Measurements from ENCODE around the gene ERFL.
"Not testable (repeated sequence)": the region's sequence is repeated elsewhere in the genome, so short reads cannot be mapped to it uniquely, and the experiment has no call there.

Gene ERFL

DNA sequence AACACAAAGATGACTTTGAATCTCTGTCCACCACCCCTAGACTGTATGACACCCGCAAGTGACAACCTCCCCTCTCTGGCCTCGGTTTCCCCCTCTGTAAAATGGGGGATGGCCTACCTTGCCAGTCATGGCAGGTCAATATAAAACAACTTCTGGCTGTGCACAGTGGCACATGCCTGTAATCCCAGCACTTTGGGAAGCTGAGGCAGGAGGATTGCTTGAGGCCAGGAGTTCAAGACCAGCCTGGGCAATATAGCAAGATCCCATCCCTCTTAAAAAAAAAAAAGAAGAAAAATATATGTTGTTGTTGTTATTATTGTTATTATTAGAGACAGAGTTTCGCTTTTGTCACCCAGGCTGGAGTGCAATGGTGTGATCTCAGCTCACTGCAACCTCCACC lies 52.3 kb downstream of the ERFL start:
- not testable (repeated sequence) for DNase-seq

DNA sequence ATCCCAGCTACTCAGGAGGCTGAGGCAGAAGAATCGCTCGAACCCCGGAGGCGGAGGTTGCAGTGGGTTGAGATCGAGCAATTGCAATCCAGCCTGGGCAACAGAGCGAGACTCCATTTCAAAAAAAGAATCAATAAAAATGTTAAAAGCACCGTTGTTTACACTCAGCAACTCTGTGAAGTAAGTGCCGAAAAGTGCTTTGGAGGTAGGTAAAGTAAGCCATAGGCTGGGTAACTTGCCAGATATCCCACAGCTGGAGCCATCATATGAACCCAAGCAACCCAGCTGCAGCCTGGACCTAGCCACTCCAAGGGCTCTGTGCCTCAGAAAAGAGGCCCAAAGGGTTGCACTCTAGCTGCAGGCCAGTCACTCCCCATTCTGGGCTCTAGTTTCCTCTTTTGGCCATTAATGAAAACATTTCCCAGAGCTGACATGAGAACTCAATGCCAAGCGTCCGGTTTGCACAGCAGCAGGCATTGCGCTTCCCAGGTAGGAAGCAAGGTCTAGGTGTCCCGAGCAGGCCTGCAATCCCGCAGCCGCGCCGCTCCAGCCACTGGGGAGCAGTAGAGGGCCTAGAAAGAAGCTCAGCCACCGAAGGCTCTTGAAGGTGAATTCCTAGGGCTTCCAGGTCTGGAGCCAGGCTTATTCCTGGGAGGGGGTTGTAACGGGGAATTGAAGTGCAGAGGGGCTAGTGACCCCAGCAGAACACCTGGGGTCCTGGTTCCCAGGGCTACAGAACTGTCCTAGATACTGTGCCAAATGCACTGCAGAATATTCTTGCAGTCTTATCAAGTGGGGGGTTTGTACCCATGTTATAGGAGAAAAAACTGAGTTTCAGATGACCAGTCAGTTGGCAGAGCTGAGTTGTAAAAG lies 55.2 kb downstream of the ERFL start:
- DNase-seq, result peak; percentile 79 to 82

DNA sequence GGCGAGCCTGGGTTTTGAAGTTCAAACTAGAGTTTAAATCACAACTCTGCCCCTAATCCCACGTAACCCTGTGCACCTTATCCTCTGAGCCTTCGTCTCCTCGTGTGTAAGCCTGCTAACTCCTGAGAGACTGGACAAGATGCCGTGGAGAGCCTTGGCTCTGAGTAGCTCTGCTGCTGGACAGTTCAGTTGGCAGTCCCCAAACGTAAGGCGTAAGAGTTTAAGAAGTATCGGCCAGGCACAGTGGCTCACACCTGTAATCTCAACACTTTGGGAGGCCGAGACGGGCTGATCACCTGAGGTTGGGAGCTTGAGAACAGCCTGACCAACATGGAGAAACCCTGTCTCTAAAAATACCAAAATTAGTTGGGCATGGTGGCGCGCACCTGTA lies 55.9 kb downstream of the ERFL start:
- DNase-seq, result no peak

DNA sequence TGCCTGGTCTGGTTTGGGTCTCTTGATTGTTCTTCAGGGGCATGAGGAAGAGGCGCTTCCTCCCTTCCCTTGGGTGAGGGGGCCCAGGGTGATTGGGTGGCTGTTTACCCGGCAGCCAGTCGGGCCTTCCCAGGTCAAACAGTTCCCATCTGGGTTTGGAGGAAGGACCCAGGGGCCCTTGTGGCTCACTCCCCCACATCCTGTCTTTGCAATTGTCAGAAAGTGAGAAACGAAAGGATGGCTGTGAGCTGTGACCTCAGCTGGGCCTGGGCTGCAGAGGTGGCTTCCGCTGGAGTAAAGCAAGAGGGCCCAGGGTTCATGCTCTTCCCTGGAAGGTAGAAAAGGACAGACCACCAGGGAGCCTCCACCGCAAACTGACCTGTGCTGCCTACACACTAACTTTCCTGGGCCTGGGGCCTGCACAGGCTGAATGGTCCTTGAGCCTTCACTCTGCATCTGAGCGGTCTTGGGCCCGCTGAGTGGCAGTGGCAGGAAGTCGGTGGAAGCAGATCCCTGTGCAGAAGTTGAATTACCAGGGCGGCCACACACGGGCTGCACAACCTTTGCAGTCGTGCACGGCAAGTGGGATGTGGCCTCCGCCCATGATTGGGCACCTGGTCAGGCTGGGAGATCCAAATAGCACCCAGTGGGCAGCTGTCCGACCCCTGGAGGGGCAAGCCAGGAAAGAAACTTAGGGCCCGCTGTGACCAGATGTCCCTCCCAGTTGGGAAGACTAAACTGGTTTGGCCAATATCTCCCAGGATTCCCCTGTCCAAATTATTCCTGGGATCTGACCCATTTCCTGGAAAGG lies 56.5 kb downstream of the ERFL start:
- no peak for DNase-seq

DNA sequence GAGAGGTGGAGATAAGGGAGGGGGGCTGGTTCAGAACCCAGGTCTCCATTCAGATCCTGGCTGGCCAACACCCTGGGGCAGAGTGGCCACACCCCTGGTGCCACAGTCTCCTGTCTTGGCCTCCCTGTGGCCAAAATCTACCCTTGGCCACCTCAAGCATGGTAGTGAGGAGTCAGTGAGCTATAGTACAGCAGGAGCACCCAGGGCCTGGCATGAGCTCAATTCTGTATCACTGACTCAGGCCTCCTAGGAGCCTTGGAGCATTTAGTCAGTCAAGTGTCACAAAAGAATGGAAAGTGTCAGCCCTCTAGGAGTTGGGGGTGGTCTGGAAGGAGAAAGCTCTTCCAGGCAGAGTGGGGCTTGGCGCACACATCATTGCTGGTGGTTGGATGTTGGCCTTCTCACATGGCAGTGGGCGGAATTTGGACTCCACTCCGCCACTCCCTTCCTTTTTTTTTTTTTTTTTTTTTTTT lies 57.8 kb downstream of the ERFL start:
- no peak for DNase-seq

DNA sequence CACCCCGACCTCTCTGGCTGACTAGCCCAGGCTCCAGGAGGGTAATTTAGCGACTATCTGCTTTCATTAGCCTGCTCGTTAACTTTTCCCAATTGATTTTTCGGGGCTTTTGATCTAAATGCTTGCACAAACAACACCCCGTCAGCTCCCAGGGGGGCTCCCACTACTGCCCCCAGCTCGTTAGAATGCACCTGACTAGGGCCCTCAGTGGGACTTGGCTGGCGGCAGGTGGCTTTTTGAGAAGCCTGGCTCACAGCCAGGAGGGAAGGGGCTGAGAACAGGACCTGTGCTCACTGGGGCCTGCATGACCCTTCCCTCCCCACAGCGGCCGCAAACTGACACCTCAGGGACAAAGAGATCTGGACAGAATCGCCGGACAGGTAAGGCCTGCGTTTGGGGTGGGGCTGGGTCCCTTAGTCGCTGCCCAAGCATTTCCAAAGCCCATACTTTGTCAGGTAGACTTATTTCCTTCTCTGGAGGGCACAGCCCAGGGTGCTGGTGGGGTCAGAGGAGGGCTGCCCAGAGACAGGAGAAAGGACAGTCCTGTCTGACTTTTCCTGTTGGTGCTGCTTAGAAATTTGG lies 58.8 kb downstream of the ERFL start:
- no peak for DNase-seq

DNA sequence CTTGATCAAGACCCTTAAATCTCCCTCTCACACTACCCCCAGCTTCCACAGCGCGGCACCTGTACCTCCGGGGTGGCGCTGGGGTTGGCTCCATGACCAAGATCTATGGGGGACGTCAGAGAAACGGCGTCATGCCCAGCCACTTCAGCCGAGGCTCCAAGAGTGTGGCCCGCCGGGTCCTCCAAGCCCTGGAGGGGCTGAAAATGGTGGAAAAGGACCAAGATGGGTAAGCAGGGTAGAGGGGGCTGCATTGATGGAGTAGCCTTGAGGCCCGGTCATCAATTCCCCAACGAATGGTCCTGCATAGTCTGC lies 59.3 kb downstream of the ERFL start:
- DNase-seq, result no peak

DNA sequence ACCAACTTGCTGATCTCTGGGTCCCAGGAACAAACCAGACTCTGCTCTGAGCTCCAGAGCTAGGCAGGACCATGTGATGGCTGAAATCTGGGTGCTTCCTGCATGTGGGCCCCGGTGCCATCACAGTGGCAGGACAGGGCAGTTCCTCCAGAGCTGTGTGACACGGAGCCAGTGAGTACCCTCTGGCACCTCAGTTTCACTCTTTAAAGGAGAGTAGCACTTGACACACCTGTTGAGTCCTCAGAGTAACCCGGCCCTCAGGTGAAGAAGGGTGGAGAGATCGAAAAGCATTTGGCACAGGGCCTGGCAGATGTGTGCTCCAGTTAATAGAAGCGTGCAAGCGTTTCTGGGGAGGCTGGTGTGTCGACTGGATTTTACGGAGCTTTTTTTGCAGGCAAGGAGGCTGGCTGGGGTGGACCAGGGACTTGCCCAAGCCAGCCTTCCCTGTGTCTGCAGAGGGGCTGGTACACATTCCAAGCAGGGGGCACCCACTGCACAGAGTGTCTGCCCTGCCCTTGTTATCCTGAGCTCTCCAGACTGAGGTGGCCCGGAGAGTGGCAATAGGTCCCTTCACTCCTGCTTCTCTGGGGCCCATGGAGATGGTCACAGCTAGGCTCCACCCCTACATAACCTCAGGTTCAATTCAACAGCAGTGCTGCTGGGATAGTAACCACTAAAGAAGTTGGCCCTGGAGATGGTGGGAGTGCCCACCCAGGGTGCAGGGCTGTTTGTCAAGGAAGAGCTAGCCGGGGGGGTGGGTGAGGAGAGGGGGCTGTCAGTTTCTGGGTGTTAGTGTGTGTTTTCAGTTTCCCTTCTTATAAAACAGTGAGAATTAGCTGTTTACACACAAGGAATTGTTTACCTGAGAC lies 59.9 kb downstream of the ERFL start:
- no peak for DNase-seq

DNA sequence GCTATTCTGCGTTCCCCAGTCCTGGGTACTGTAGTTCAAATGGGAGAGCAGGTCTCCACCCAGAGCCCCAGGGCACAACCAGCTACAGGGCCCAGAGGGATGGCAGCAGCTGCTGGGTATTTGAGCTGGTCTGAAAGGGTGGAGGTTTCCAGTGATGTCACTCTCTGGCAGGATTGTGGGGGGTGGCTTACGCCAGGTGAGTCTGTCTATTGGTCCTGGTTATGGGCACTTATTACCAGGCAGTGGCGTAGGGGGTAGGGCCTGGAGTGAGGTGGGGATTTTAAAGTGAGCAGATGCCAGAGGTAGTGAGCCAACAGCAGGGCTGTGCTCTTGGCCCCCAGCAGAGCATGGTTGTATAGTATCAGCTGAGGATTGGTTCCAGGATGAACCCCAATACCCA lies 62.0 kb downstream of the ERFL start:
- no peak for DNase-seq

DNA sequence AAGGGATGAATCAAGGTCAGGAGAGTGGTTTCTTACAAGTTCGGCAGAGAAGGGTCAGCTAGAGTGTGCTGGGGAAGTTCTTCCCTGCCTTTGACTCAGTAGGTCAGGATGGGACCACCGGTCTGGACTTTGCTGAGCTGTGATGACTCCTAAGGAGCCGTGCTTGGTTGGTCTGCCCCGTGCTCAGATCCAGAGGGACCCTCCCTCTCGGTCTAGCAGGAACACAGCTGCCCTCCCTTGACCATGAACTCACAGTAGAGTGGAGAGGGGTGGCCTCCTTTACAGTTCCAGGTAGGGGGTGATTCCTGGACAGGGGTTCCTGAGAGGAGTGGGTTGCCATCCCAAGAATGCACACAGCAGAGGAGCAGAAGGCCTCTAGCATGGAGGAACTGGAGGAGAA lies 63.9 kb downstream of the ERFL start:
- no peak for DNase-seq

DNA sequence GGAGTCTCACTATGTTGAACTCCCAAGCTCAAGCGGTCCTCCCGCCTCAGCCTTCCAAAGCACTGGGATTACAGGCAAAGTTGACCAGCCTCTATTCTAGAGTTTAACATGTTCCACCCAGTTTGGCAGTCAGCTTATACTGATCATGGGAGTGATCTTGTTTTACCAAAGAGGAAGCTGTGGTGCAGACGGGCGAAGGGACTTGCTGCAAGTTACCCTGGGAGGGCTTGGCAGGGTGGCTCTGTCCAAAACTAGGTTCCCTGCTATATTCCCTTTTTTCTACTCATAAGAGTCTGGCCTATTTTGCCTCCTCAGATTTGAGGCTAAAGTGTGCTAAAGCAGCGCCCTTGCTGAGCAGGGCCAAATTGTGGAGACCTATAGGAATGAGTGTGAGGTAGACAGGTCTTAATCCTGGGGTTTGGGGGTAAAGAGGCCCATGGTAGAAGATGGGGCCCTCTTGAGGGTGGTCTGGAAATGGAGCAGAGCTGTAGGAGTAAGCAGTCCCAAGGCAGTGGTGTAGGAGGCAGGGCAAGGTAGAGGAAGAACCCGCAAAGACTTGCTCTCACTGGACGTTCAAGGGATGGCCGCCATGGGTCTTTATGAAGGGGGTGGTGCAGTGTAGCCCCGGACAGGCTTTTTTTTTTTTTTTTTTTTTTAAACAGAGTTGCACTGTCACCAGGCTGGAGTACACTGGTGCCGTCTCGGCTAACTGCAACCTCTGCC lies 64.9 kb downstream of the ERFL start:
- no peak for DNase-seq

DNA sequence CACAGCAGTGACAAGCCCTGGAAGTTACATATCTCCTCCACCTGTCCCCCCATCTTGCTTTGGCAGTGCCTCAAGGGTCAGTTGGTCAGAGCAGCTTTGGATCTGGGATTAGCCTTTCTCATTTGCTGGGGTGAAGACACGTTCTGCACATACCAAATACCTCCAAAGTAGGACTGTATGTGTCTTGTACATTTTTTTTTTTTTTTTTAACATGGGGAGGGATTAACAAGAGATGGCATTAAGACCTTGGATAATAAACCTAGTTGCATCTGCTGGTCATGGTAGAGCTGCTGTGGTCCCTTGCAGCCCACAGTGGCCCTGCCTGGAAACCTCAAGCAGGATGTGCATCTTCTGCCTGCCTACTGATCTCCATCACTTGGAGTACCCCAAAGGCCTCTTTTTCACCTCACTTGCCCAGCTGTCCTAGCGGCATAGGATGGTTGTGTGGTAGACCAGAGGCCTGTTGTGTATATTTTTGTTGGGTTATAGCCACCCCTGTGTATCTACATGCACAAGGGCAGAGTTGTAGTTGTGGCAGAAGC lies 65.7 kb downstream of the ERFL start:
- no peak for DNase-seq

DNA sequence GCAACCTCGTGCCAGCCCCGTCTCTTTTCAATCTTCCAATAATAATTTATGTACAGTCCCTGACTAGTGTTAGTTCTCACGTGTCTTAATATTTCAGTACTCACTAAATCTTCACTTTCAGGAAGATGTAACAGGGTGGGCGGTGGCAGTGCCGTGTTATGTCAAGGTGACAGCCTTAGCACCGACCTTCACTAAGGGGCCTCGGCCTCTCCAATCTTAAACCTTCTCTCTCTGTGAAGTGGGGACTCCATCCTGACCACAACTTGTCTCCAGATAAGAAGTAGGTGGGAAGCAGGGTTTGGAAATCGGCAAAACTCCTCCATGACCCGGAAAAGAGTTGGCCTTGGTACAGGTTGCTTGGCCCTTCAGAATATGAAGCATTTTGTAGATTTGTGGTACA lies 66.4 kb downstream of the ERFL start:
- no peak for DNase-seq

DNA sequence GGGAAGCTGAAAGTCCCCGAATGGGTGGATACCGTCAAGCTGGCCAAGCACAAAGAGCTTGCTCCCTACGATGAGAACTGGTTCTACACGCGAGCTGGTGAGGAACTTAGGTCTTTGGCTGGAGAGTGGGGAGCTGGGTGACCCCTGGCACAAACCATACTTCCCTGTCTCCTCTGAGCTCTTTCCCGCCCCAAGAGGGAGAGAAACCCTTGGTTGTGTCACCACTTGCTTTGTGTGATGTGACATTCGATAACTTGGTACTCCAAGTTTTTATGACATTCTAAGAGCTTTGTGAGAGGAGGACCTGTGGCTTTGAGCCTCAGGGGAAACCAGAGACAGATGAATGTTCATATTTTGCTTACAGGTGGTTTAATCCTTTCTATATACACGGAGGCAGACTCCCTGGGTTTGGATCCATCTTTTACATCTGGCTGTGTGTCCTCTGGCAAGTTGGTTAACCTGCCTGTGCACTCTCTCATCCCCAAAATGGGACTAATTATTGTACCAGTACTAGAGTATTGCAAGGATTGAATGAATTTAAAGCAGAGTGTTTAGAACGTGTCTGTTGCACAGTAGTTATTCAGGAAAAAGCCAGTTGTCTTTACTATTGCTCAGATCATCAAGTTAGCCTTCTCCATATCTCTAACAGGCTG lies 67.0 kb downstream of the ERFL start:
- no peak for DNase-seq

DNA sequence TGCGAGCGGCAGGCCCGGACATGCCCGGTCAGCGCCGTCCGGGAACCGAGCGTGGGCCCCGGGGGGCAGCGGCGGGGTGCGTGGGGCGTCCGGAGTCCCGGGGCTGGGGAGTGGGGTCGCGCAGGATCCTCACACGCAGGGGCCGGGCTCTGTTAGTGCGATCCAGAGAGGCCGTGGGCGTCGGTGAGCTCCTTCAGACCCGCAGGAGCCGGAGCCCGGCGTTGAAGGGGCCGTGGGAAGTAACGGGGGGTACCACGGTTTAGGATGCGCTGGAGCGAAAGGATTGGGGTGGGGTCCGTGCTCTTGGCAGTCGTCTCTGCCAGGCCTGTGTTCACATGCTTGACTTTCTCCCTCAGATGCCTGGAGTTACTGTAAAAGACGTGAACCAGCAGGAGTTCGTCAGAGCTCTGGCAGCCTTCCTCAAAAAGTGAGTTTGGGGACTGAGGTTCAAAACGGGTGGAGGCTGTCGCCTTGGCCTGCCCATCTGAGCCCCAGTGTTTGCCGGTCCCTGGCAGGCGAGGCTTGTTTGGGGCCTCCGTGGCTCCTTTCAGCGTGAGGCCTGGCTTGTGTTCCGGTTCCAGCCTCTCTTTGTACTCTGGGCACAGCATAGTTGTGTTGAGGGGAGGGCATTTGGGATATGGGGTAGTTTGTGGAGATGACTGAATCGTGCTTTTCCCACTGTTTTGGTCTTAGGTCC lies 67.7 kb downstream of the ERFL start:
- DNase-seq, result no peak

DNA sequence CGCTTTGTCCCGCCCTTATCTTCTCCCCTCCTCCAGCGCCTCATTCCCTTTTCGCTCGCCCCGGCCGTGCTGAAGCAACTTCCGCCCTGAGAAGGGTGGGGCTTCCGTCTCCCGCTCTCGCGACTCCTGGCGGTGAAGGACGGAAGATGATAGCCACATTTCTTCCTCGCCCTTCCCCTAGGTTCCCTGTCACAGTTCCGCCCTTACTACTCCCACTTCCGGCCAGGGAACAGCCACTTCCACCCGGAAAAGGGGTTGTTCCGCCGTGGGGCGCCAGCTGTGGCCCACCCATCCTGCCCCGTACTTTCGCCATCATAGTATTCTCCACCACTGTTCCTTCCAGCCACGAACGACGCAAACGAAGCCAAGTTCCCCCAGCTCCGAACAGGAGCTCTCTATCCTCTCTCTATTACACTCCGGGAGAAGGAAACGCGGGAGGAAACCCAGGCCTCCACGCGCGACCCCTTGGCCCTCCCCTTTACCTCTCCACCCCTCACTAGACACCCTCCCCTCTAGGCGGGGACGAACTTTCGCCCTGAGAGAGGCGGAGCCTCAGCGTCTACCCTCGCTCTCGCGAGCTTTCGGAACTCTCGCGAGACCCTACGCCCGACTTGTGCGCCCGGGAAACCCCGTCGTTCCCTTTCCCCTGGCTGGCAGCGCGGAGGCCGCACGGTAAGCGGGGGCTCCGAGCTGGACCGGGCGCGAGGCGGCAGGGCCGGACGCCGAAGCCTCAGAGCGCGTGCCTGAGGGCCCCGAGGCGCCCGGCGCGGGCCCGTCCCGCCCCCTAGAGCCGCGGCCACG lies 68.4 kb downstream of the ERFL start, which contains the start of gene RPS19:
TSS of gene RPS19 (plus strand) at position 638 of the 801 bp plus-strand sequence. CDS start 520 bp downstream, outside the sequence.
- DNase-seq, result peak; percentile 99

DNA sequence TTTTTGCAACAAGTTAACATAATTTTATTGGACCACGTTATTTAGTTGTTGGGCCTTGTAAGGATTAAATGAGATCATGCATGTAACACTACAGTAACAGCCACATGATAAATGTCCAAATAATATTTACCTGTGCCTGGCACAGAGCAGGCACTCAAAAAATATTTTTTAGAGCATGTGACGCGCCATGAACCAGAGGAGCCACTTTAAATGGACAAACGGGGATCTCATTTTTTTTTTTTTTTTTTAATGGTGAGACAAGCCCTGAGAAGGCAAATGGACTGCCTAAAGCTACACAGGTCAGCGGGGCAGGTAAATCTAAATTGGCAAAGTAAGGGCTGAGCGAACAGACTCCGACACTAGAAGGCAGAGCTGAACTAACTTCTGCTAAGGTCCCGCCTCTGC lies 69.0 kb downstream of the ERFL start:
- DNase-seq, result no peak
